Thoracic aorta (tissue), 2 donors: ENCODE measurements around the gene PLCH1. TPM values are rescaled to one million over a fixed set of nuclear protein-coding genes. Genes with fewer than 3 reads are reported as not detected.

Experiments
- ATAC-seq: fragments of 150-250 bp; one replicate; pipeline ENCODE4 v1.8.0; 2017; ENCODE audit warnings: low read depth; ENCODE audit not compliant: insufficient number of reproducible peaks, low FRiP score
- DNase-seq: peaks from one replicate; pipeline ENCODE4 v3.0.0-alpha.2; 2020; ENCODE audit warnings: low spot score
- H3K27ac ChIP-seq, 2 donors: fragments of 200-600 bp; sonication (generic); 1 replicate in 1 of 2; 2 replicates in 1 of 2; pipeline ENCODE4 v1.5.1; 2016; ENCODE audit warnings: mild to moderate bottlenecking in 2 of 2, moderate library complexity in 2 of 2
- H3K27me3 ChIP-seq: fragments of 200-600 bp; sonication (generic); replicated peaks from 2 replicates; pipeline ENCODE4 v1.6.0; 2016; ENCODE audit warnings: mild to moderate bottlenecking; ENCODE audit not compliant: insufficient read depth
- H3K36me3 ChIP-seq: fragments of 200-600 bp; sonication (generic); one replicate; pipeline ENCODE4 v1.5.1; 2016
- H3K4me1 ChIP-seq, 2 donors: fragments of 200-600 bp; sonication (generic); 1 replicate in 1 of 2; 2 replicates in 1 of 2; pipeline versions ENCODE4 v1.5.1 to v1.6.0; 2016; ENCODE audit warnings: low read depth in 2 of 2, mild to moderate bottlenecking in 1 of 2; ENCODE audit not compliant: control insufficient read depth in 1 of 2
- H3K4me3 ChIP-seq: fragments of 200-600 bp; sonication (generic); 2 replicates; pipeline ENCODE4 v1.5.1; 2016; ENCODE audit warnings: mild to moderate bottlenecking
- H3K9me3 ChIP-seq: fragments of 200-600 bp; sonication (generic); 2 replicates; pipeline ENCODE4 v1.5.1; 2016
- CTCF ChIP-seq: fragments of 200-600 bp; sonication (generic); IDR thresholded peaks from one replicate; pipeline ENCODE4 v1.5.1; 2019; ENCODE audit warnings: antibody characterized with exemption
- total RNA-seq, 2 donors: library from RNA; depleted of rRNA; stranded (reverse); fragments of >200 nt; gene quantifications; one replicate each; pipeline versions ENCODE4 v1.1.0 to v1.2.3, GENCODE V29; 2016

Gene PLCH1
- total RNA-seq, 2 donors from 2014 or later = 0.28 TPM; not detected in 1

- no peak for TF ChIP-seq CTCF
- no peak for ATAC-seq
These were observed 352.7 kb downstream of the PLCH1 start for GRCh38 chr3:155392138-155392537.

GRCh38 chr3:155391551-155391958, 353.3 kb downstream of the PLCH1 start:
- DNase-seq (no peak), ATAC-seq (no peak)
- H3K9me3 ChIP-seq = no peaks in the 10 kb centered on the region
- H3K4me3 ChIP-seq = no peak overlapping the region
- no peak overlapping the region for H3K27ac ChIP-seq
- no peak for TF ChIP-seq CTCF
- no peaks in the 10 kb centered on the region for H3K4me1 ChIP-seq
- H3K27me3 ChIP-seq = no peaks in the 10 kb centered on the region
- H3K36me3 ChIP-seq = no peaks in the 10 kb centered on the region

More at GRCh38 chr3:155392138-155392537, 352.7 kb downstream of the PLCH1 start:
- H3K27me3 ChIP-seq = no peaks in the 10 kb centered on the region
- DNase-seq = no peak
- no peaks in the 10 kb centered on the region for H3K9me3 ChIP-seq
- no peaks in the 10 kb centered on the region for H3K36me3 ChIP-seq
- no peak overlapping the region for H3K4me3 ChIP-seq
- H3K27ac ChIP-seq = no peak overlapping the region
- H3K4me1 ChIP-seq = no peaks in the 10 kb centered on the region

GRCh38 chr3:155391104-155391503, 353.8 kb downstream of the PLCH1 start:
- ATAC-seq = no peak

GRCh38 chr3:155390351-155390750, 354.5 kb downstream of the PLCH1 start:
- Histone ChIP-seq H3K36me3 (no peaks in the 10 kb centered on the region), H3K27ac (no peak overlapping the region), H3K4me3 (no peak overlapping the region), H3K27me3 (no peaks in the 10 kb centered on the region), H3K9me3 (no peaks in the 10 kb centered on the region), H3K4me1 (no peaks in the 10 kb centered on the region)
- no peak for TF ChIP-seq CTCF
- ATAC-seq = no peak
- no peak for DNase-seq

More at GRCh38 chr3:155391104-155391503, 353.8 kb downstream of the PLCH1 start:
- Histone ChIP-seq H3K27me3 (no peaks in the 10 kb centered on the region), H3K4me3 (no peak overlapping the region), H3K27ac (no peak overlapping the region), H3K4me1 (no peaks in the 10 kb centered on the region), H3K36me3 (no peaks in the 10 kb centered on the region), H3K9me3 (no peaks in the 10 kb centered on the region)
- TF ChIP-seq CTCF = no peak
- no peak for DNase-seq

- Histone ChIP-seq H3K4me1 (no peaks in the 10 kb centered on the region), H3K36me3 (no peaks in the 10 kb centered on the region), H3K27ac (no peak overlapping the region), H3K4me3 (no peak overlapping the region), H3K27me3 (no peaks in the 10 kb centered on the region), H3K9me3 (no peaks in the 10 kb centered on the region)
- DNase-seq (no peak), ATAC-seq (no peak)
- TF ChIP-seq CTCF = no peak
These were observed 356.5 kb downstream of the PLCH1 start for GRCh38 chr3:155388417-155388816.
